HG02610 (cell line): ENCODE measurements around the gene NPLOC4.

Experiments used
- ATAC-seq: cut with Tn5 transposase; IDR thresholded peaks from one replicate; pipeline ENCODE4 v1.9.1; 2021; ENCODE audit warnings: mild to moderate bottlenecking, moderate library complexity; ENCODE audit not compliant: unreplicated experiment

The NPLOC4 gene

GRCh38 chr17:81569986-81570514, 66.9 kb downstream of the NPLOC4 start:
- no peak for ATAC-seq

GRCh38 chr17:81568416-81568815, 68.5 kb downstream of the NPLOC4 start:
- ATAC-seq: no peak

DNA sequence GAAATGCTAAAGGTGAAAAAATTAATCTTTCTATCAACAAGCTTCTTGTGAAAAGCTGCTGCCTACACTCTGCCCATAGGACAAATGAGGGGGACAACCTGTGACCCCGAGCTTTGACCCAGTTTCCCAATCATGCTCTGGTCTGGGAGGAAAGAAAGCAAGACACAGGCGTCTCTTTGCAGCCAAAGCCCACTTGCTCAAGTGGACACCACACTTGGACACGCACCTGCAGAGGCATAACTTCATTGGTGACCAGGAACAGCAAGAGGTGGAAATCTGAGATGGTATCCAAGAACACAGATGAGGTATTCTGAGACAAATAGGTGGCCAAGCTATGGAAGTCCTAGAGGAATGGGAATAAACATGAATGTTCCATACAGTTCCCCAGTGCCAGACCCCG, 69.7 kb downstream of the NPLOC4 start:
- no peak for ATAC-seq

DNA sequence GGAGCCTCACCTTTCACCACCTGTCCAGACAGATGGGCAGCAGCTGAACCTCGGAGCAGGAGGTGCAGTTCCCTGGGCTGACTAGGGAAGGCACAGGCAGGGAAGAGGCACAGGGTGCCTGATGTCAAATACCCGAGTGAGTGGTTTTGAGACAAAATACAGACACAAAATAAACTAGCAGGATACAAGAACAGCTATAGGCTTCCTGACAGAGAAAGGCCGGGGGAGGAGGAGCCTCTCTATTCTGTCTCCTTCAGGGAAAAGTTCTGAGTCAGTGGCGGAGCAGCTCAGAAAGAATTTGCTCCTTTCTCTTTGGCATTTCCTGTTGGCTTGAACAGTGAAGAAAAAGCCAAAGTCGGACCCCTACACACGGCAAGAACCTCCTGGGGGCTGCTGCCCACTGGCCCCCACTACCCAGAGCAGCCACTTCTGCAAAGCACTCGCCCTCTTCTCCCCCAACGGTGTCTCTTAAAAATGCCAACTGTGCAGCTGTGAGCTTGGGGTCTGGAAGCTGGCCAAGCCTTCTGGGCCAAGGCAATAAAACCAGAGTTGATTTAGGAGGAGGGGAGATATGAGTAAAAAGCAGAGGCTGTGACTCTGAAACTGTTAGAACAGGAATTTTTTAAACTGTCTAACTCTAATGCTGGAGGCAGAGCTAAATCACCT, 70.3 kb downstream of the NPLOC4 start:
- ATAC-seq: no peak

DNA sequence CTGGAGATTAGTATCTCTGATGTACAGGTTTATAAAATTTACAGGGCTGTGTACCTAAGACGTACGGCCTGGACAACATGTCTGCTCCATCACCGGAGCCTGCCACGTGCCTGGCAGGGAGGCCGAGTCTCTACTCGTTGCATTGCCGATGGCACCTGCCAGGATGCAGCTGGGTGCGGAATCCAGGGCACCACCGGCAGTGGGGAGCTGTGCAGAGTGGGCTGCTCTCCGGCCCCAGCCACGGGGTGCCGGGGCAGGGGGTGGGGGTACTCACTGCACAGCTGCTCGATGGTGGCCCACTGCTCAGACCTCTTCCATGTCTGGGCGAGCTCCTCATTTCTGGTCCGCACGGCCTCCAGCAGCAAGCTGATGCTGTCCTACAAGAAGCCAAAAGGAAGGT, 71.7 kb downstream of the NPLOC4 start:
- no peak for ATAC-seq

DNA sequence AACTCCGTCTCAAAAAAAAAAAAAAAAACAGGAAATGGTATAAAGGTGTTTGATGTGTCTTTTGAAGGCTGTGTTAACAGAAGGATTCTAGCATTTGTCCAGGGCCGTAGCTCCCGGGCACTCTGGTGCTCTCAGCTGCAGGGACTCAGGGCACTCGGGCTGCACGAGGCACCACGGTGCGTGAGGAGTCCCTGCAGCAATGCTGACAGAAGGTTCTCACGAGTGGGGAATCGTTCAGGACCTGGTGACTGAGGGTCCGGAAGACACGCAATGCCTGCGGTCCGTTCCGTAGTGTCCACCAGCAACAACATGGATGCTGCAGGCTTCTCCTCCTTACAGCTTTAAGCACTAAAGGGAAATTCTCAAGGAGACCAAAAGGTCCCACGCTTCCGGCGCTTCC, 72.1 kb downstream of the NPLOC4 start:
- ATAC-seq: no peak

GRCh38 chr17:81563861-81564586, 72.9 kb downstream of the NPLOC4 start:
- no peak for ATAC-seq

GRCh38 chr17:81561494-81561885, 75.4 kb downstream of the NPLOC4 start:
- no peak for ATAC-seq

DNA sequence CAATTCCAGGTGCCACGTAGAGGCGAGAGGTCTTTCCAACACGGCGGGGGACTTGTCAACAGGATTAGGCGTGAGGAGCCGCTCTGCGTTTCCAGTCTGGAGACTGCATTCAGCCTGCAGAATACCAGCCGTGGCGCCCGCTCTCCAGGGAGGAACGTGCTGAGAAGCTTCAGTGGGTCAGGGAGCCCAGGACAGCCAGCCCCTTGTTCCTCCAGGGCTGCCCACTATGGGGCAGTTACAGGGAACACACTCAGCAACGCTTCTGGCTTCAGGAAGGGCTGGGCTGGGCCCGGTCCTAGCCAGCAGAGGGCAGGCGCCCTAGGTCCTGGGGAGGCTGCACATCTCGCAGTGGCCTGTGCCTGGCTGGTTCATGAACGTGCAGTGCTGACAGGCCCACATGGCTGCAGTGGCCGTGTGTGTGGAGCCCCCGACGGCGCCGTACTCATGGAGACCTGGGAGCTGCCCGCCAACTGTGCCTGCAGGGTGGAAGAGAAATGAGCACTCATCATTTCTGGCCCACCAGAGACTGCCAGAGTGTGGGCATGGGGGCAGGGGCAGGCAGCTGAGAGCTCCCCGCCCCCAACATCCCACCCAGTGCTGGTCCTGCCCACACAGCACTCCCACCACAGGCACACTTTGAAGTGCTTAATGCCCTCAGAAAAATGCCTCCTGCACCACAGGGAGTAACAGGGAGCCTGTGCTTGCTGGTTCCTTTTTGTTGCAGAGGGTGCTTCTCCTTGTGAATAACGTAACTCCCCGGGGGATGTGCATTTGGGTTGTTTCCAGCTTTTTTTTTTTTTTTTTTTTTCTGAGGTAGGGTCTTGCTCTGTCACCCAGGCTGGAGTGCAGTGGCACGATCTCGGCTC, 77.7 kb downstream of the NPLOC4 start:
- ATAC-seq: no peak

DNA sequence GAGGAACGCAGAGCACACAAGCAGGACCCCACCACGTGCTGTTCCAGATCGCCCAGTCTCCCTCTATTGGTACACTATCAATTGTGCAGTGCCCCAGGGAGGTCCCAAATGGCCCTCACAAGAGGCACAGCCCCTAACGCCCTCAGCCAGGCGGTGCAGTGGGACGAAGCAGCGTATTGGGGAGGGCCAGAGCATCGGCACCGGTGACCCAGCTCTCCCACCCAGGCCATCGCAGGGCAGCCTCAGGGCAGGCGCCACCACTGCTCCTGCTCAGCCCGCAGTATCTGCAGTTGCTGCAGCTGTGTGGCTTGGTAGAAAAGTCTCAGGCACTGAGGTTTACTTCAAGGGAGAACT, 78.8 kb downstream of the NPLOC4 start:
- no peak for ATAC-seq

- ATAC-seq: no peak
Measured at GRCh38 chr17:81557276-81558114, 79.4 kb downstream of the NPLOC4 start.

- ATAC-seq: no peak
Measured at GRCh38 chr17:81556863-81557262, 80.0 kb downstream of the NPLOC4 start.

- ATAC-seq: no peak
Measured at GRCh38 chr17:81556175-81556691, 80.7 kb downstream of the NPLOC4 start.

- peak; percentile 14 for ATAC-seq
Measured at GRCh38 chr17:81553616-81554181, 83.2 kb downstream of the NPLOC4 start.

DNA sequence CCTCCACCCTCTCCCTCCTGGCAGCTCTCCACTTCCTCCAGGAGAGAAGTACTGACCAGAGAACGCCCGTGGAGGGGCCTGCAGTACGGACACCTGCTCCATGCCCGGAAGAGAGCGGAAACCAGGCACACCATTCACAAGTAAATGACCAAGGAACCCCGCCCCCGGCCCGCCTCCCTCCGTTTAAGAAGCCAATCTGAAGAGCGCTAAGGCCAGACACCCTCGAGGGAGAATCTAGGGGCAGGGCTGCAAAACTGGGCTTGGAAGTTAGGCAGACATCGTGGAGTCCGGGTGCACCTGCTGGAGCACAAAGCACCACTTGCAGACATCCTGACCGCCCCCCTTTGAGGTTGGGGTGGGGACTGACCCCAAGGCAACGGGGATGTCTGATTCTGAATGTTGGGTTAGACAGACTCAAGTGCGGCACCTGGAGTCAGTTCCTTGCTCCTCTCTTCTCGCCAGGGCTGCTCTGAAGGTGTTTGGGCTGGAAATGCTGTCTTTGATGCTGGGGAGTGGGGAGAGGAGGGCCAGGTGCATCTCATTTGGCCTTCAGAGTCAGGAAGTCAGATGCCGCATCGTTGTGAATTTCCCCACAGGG, 83.8 kb downstream of the NPLOC4 start:
- ATAC-seq: peak; percentile 33

DNA sequence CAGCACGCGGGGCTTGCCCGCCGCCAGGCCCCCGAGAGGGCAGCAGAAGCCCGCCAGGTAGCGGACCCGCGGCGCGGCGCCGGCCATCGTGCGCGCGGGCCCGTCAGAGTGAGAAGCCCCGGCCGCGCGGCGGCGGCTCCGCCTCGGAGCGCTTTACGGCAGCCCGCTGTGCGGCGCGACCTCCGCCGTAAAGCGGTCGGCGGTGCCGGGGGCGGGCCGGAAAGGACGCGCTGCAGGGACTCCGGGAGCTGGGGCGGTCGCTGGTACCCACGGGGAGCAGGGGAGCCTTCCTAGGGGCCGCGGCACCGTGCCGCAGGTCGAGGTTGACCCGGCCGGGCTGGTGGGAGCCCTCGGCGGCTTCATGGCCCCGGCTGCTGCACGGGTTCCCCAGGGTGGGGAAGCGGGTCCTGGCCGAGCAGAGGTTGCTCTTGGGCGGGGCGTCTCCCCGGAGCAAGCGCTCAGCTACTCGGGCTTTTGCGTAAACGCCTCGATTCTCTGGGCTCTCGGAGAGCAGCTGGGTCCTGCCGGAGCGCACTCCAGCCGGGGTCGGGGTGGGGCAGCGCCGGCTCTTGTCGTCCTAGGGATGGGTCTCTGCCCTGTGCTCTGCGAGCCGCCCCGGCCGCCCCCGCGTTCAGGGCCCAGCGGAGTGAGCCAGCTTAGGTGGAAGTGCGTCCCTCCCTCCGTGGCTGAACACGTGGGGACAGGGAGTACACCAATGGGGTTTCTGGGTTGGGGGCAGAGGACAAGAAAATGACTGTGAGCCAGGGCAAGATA, 84.5 kb downstream of the NPLOC4 start, which contains the start of gene FAAP100:
FAAP100 (minus strand) TSS at position 110 of the 774 bp plus-strand sequence; CDS start at position 87, 23 bp downstream.
- peak; percentile 34 for ATAC-seq

DNA sequence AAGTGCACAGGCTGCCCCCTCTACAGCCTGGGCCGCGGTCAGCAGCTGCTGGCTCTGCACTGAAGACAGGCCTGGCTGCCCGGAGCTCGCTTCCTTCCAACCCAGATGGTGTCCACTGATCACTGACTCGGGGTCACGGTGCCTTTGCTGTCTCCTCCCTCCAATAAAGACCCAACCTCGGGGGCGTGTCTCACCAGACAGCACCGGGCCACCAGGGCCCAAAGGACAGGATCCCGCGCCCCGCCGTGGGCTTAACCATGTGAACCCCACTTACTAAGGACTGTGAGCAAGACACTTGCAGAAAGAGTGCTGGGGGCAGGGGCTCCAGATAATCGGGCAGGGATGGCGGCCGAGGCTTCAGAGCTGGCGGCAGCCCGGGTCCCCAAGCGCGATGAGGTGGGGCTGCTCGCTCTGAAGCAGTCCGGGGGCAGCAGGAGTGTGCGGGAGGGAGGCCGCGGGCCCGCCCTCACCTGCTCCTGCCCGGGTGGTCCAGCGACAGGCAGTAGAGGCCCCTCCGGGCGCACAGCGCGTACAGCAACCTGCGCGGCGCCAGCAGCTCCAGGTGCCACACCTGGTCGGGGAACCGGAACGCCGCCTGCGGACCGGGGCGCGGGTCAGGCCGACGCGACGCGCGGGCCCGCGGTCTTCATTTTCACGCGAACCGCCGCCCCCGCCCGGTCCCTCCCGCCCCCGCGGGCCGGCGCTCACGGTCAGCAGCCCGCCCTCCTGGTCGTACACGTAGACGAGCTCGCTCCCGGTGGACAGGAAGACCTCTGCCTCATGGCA, 85.3 kb downstream of the NPLOC4 start:
- peak; percentile 10 for ATAC-seq
